GM21515 (cell line): ENCODE results near the gene MAD1L1.

Experiments
- ATAC-seq: cut with Tn5 transposase; IDR thresholded peaks from one replicate; pipeline ENCODE4 v1.9.1; 2021; ENCODE audit not compliant: unreplicated experiment

The MAD1L1 gene

DNA sequence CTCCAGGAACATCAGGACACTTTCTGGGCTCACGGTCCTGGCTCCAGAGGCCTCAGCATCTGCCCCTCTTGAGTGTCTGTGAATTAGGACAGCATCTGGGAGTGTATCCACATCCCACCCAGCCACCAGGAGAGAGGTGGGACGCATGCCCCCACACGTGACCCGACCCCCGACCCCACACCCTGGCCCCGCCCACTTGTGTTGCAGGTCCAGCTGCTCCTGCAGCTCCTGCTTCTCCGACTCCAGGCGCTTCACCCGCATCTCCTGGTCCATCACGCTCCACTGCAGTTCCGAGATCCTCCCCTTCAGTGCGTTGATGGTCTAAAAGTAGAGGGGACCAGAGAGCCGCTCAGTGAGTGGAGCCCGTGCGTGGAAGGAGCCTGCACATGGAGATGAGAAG, 13.6 kb downstream of the MAD1L1 start:
- ATAC-seq: no peak

DNA sequence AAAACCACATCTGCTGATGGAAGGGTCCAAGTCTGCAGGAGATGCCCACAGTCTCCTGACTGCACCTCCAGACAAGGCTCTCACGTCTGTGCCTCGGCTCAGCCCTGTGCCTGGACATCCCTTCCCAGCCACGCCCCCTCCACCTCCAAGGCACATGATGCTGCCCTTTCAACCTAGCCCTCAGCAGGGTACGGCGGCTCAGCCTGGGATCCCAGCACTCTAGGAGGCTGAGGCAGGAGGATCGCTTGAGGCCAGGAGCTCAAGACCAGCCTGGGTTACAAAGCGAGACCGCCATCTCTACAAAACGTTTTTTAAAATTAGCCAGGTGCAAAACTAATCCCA, 14.3 kb downstream of the MAD1L1 start:
- no peak for ATAC-seq

DNA sequence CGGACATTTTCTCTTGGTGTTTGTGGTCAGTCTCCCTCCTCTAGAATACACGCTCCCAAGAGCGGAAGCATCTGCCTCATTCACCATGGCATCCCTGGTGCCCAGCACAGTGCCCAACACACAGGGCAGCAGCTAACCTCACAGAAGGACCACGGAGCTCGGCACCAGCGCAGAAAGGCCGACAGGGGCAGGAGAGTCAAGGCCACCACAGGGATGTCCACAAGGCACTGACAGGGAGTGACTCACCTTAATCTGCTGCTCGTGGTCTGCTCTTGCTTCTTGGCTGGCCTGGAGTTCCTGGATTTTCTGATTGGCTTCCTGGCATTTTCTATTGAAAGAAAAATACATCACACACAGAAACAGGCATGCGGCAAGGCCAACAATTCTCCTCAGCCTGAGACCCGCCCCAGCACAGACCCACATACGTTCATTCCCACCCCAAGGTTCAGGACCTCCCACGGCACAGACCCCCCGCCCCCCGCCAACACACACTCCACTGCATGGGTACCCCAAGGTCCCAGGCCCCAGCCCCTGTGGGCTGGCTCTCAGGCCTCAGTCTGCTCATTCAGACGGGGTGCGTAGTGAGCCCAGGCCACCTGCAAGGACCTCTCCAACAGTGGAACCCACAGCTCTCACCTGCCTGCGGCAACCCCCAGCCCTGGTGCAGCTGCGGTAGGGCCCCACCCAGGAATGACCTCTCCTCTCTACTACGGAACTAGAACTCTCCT, 14.9 kb downstream of the MAD1L1 start:
- no peak for ATAC-seq

DNA sequence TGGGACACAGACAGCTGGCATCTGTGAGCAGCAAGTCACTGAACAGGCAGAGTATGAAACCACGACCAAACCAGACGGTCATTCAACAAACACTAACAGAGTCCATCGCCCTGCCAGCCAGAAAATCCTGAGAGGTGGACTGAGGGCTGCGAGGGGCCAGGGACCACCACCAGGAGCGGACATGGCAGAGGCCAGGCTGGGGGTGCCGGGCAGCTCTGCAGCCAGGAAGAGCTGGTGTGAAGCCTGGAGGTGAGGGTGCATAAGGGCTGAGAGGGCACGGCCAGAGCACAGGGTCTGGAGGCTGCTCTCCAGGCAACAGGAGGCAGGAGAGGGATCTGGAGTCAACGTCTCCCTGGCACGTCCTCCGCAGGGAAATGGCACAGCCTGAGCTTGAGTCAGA, 15.5 kb downstream of the MAD1L1 start:
- ATAC-seq: no peak

DNA sequence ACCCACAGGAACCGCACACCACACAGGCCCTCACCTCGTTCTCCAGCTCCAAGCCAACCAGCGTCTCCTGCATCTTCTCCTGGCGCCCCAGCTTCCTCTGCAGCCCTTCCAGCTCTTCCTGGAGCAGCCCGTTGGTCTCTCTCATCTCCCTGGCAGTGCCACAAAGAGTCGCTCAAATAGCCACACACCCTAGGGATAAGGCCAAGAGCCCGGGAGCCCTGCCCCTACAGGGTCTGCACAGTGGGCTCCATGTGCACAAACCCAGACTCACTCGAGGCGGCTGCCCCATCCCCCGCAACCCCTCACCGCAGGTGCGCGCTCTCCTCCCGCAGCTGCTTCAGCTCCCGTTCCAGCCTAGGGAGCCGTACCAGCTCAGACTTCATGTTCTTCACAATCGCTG, 16.9 kb downstream of the MAD1L1 start:
- no peak for ATAC-seq

DNA sequence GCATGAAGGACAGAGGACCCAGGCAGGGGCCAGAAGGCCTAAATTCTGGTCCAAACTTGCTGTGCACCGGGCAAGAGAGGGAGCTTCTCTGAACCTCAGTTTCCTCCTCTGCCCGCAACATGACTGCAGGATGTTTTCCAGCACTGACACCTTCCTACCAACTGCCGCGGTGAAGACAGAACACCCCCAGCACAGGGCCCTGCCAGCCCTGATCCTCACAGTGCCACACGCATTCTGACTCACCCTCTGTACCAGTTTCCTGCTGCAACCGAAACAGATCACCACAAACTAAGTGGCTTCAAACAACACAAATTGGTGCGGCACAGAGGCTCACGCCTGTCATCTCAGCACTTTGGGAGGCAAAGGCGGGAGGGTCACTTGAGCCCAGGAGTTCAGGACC, 18.1 kb downstream of the MAD1L1 start:
- no peak for ATAC-seq

DNA sequence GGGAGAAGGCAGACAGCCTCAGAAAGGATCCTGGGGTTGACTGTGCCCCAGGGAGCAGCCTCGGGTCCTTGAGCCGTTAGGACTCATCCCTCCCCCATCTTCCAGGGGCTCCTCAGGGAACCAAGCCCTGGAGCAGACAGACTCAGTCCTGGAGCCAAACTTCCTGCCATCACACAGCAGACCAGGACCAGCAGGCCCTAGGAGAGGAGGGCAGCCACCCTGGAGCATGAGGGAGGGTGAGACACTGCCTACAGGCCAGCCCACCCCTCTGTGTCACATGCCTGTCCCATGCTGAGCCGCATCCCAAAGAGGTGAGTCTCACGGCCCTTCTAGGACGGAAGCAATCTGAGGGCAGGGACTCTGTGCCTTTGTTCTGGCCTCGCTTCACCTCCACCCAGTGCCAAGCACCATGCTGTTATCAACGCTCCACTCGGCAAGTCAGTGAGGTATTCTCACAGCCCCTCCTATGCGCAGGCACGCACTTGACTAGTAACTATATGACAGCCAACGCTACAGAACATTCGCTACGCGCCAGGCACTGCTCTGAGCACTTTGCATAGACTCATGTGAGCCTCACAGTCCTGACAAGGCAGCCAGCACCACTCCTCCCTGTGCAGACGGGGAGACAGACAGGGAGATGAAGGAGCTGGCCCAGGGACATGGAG, 19.1 kb downstream of the MAD1L1 start:
- ATAC-seq: no peak

DNA sequence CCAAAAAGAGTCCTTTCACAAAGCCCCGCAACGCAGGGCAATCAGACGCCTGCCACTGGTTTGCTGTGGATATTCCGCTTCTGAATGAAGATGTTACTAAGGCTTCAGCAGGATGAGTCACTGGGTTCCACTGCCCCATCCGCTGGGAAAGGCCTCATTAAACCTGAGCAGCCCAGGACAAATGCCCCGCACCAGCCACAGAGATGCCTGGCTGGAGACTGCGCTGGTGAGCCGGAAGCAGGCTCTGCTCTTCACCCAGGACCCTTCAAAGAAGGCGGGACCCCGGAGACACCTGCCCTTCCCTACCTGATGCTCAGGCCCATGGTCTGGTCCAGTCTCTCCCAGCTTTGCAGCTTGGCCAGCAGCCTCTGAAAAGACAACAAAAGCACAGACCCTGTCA, 19.8 kb downstream of the MAD1L1 start:
- no peak for ATAC-seq

DNA sequence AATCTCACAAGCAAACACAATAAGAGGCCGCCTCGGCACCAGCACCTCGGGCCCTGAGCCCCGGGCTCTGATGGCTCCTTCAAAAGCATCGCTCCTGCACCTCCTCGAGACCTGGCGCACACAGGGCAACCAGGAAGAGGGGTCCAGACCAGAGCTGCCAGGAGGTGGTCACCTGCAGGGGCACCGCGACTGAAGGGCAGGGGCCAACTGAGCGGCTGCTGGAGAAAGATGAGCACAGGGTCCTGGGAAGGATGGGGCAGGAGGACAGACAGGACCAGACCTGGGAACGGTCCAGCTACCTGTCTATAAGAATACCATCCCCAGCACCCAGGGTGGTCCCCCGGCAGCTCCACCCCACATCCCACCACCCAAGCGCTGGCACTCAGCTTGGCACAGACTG, 20.8 kb downstream of the MAD1L1 start:
- no peak for ATAC-seq

DNA sequence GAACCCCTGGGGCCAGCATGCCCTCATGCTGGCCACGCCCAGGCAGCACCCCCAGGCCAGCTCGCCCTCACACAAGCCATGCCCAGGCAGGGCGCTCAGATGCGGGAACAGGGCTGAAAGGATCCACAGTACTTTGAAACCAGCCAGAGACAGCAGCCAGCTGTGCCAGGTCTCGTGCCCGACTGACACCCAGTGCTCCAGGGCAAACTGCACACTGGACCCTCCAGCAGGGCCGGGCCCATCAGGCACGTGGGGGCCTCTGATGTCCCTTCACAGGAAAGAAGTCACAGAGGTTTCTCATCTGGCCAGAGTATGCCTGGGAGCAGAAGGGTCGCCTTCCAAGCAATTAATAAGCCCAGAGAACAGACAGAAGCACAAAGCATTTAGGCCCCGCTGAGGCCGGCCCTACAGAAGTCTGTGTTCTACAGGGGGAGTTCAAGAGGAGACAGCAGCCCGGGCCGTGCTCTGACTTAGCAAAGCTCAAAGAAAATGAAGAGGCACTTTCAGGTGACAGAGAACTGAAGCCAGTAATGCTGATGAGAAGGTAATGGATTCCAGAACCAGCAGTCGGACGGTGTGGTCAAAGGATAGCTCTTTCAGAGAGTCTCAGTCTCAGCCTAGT, 21.4 kb downstream of the MAD1L1 start:
- ATAC-seq: no peak

DNA sequence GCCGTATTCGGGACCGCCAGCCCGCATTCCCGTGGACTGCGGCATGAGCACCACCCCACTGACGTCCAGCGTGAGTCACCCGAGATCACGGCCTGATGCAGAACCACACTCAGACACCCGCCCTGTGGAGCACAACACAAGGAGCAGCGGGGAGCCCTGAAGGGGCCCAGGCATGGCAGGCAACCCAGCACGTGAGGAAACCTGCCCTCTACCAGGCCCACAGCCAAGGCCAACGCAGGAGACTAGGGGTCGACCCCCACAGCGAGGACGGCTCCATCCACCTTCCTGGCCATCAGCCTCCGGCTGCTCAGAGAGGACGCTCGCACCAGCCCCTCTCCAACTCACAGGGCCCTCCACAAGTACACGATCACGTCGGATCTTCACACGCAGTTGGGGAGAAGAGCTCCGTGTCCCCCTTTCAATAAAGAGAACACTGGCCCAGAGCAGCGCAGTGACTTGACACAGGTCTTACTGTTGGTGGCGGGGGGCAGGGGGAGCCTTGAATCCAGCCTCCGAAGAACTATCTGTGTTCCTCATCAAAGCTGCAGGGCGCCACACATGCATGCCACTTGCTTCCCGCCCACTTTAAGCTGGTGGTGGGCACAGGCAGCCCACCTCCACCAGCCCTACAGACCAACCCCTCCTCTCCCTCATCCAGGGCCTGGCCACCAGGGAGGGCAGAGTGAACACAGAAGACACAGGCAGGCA, 22.0 kb downstream of the MAD1L1 start:
- ATAC-seq: no peak

DNA sequence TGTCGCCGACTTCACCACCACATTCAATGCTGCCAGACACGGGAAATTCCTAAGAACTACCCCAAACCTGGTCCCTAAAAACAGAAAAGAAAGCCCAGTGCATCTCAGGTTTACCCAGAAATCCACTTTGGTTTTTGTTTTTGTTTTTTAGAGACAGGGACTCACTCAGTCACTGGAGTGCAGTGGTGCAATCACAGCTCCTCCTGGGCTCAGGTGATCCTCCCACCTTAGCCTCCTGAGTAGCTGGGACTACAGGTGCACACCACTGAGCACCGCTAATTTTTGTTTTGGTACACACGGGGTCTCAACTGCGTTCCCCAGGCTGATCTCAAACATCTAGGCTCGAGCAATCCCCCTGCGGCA, 22.8 kb downstream of the MAD1L1 start:
- ATAC-seq: no peak

DNA sequence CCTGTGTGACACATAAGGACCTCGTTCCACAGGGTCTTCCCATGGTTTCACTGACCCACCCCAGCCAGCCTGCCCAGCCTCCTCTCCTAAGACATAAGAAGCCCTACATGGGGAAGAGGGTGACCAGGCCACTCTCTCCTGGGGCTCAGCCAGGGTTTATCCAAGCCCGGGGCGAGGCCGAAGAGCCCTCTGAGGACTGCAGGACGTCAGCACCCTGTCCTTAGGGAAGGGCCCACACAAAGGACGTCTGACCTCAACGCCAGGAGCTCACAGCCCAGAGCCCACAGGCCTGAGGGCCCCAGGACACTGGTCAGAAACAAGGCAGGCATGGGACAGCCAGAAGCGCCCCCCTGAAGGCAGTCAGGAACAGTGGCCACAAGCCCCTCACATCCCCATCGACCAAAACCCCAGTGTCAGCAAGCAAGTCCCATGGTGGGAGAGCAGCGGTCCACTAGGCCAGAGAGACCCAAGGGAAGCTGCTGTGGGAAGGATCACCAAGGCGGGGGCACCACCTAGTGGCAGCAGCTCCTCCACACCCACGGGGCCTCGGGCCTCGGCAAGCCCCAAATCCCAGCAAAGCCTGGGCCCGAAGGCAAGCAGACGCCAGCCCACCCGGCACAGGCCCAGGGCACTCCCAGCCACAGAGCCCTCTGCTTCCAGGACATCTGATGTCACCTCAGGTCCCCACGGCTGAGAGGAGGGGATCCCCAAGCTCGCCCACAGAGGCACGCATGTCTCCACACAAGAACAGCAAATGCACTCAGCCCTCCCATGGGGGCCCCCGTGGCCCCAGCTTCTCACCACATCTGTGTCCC, 23.4 kb downstream of the MAD1L1 start:
- no peak for ATAC-seq

DNA sequence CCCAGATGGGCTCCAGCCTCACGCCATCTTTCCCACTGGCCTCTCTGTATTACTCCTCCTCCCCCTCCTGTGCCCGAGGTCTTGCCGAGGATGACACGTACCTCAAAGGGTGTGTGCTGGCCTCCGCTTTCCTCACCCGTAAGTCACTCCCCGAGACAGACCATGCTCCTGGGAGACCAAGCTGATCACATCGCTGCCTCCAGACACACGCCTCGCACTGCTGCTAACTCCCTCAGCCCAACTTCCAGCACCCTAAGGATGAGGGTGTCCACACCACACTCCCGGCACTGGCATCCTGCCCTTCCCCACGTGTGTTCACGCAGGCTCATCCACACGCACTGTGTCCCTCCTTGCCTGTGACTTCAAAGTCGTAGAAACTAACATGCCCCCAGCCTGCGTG, 24.0 kb downstream of the MAD1L1 start:
- ATAC-seq: no peak

DNA sequence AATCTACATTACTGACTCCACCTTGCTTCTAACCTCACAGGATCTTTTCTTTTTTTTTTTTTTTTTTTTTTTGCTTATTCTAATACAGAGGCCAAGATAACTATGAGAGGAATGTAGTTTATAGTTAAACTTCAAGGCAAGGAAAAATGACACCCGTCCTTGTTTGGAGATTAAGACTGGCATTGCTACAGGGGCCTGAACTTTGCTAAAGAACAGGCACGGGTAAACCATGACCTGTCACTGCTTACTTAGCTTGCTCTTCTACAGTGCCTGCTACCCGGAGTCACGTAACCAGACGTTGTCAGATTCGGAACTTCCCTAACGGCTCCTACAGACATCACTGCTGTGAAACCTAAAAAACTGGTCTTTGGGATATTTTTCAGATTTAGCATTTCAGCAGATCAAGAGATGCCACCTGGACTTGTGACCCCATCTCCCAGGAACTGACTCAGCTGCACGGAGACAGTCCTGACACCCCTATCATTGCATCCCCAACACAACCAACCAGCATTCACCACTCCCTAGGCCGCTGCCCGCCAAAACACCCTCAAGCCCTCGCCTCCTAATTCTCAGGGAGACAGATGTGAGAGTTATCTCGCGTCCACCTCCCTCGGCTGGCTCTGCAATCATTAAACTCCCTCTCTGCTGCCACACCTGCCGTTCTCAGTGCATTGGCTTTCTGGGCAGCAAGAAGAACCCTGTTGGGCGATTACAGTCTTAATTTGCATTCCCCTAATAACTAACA, 27.5 kb downstream of the MAD1L1 start:
- no peak for ATAC-seq

DNA sequence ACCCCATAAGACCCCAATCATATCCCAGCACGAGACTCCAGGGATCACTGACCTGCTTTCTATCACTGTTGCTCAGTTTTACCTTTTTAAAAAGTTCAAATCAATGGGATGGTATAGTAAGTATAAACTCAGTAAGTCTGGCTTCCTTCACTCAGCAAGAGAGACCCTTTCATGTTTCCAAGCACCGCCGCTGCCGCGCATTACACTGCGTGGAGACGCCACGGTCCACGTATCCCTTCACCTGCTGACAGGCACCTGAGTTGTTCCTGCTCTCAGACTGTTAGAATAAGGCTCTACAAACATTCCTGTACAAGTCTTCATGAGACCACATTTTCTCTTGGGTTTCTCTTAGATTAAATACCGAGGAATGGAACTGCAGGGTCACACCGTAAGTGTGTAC, 28.3 kb downstream of the MAD1L1 start:
- no peak for ATAC-seq

DNA sequence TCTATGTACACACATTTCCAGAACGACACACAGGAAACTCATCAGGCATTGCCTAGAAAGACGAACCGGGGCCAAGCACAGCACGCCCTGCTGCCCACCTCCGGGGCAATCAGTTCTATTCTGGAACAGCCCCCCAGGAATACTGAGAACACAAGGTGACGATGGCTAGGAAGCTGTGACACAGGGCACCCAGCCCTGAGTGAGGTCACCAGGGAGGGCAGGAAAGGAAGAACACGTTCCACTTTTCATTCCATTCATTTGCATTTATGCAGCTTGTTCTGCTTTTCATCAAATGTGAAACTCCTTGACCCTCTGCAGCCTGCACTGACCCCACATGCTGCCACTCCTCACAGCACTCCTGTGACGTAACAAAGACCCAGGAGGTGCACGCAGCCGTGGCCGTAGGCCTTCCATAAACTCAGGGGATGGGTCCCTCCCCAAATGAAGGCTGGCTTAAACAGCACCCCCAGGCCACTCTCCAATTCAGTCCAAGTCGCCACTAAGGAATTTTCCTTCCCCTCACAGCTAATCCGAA, 28.9 kb downstream of the MAD1L1 start:
- ATAC-seq: no peak

DNA sequence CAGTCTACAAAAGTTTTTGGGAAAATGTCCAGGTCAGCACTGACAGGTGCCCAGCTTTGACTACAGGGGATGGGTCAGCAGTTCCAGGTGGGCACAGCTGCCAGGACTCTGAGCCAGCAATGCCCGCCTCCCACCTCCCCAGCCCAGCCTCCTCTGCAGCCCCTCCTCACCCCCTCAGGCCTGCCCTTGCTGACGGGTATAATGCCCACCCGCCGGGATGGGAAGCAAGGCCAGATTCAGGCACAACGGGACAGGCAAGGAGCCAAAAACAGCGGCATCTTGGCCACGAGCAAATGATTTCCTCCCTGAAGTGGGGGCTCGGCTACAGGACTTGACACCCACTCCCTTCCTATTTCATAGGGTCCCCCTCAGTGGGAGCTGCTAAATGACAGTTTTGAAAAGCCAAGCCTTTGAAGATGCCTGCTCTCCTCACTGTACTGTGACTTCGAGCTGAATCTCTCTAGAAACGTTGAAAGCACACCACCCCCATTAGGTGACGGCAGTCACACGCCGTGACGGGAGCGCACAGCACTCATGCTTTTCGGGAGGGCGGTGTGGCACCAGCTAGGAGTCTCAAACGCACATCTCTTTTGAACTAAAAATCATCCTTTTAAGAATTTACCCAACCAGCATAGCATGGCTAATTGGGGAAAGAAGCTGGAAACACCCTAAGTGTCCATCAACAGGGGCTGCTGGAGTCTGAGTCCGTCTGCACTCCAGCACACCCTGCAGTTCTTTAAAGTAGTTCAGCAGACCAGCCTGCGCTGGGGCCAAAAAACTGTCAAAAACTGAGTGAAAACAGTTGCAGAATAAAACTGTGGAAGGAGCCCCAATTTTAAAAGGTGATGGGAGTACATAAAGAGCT, 29.6 kb downstream of the MAD1L1 start:
- ATAC-seq: no peak

DNA sequence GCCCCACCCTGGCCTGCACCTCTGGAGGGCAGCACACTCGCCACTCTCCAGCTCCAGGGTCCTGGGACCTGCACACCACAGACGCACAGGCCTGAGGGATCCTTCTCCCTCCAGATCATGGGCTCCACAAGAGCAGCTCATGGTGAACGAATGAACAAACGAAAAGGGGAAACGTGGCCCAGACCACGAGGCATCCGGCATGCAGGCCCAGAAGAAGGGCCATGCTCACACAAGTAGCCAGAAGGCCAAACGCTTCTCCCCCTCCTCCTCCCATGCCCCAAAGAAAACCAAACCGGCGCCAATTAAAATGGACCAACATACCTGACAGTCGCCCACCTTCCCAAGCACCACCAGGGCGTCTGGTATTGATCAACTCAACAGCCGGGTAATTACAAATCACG, 30.4 kb downstream of the MAD1L1 start:
- ATAC-seq: no peak
